Keratinocyte (primary cell): Measurements from ENCODE around the gene SPSB2. TPM values are rescaled to one million over a fixed set of nuclear protein-coding genes. Genes with fewer than 3 reads are reported as not detected.
A peak's percentile ranks its signal among the peaks of the same experiment; 100 is the strongest.

Source experiments
- DNase-seq: peaks from one replicate; pipeline ENCODE4 v3.0.0-alpha.2; 2011; ENCODE audit warnings: low read depth, missing footprints, low spot score
- FAIRE-seq: peaks from 2 replicates; lab custom pipeline; 2011; peaks lifted over from hg19 to GRCh38; lab: Jason Lieb, UNC
- H2AFZ ChIP-seq: 2 replicates; pipeline ENCODE4 v1.6.0; 2012; ENCODE audit warnings: low read length, control low read depth, inconsistent platforms; ENCODE audit not compliant: control insufficient read depth
- H3K27ac ChIP-seq: 2 replicates; pipeline ENCODE4 v1.5.1; 2011; ENCODE audit warnings: low read length; ENCODE audit not compliant: control insufficient read depth, insufficient read depth
- H3K27me3 ChIP-seq: 3 replicates; pipeline ENCODE4 v1.6.0; 2011; ENCODE audit warnings: low read length; ENCODE audit not compliant: control insufficient read depth, insufficient read depth; ENCODE audit errors: extremely low read depth
- H3K36me3 ChIP-seq, 2 experiments: 2 replicates in 1 of 2; 3 replicates in 1 of 2; pipeline ENCODE4 v1.5.1; 2011; ENCODE audit warnings: low read length in 2 of 2, mild to moderate bottlenecking in 1 of 2; ENCODE audit not compliant: control insufficient read depth in 2 of 2, insufficient read depth in 2 of 2; ENCODE audit errors: extremely low read depth in 1 of 2
- H3K4me1 ChIP-seq: 3 replicates; pipeline ENCODE4 v1.5.1; 2011; ENCODE audit warnings: low read length; ENCODE audit not compliant: control insufficient read depth, insufficient read depth; ENCODE audit errors: extremely low read depth
- H3K4me2 ChIP-seq: 3 replicates; pipeline ENCODE4 v1.6.0; 2011; ENCODE audit warnings: low read depth, low read length; ENCODE audit not compliant: control insufficient read depth, insufficient read depth; ENCODE audit errors: extremely low read depth
- H3K4me3 ChIP-seq, 3 experiments: fragments of 200-600 bp in 1 of 3; sonication (generic) in 1 of 3; 2 replicates in 2 of 3; 3 replicates in 1 of 3; pipeline ENCODE4 v1.5.1; 2011 to 2016; ENCODE audit warnings: low read length in 3 of 3, mild to moderate bottlenecking in 3 of 3, control low read depth in 2 of 3, inconsistent platforms in 1 of 3, low read depth in 1 of 3, mixed read lengths in 1 of 3, mixed run types in 1 of 3, moderate library complexity in 1 of 3; ENCODE audit not compliant: control insufficient read depth in 2 of 3, insufficient read depth in 2 of 3; ENCODE audit errors: extremely low read depth in 1 of 3
- H3K79me2 ChIP-seq: 2 replicates; pipeline ENCODE4 v1.6.0; 2012; ENCODE audit warnings: low read length; ENCODE audit not compliant: control insufficient read depth, insufficient read depth
- H3K9ac ChIP-seq: 3 replicates; pipeline ENCODE4 v1.6.0; 2011; ENCODE audit warnings: low read length; ENCODE audit not compliant: control insufficient read depth, insufficient read depth; ENCODE audit errors: extremely low read depth
- H3K9me1 ChIP-seq: 3 replicates; pipeline ENCODE4 v1.6.0; 2011; ENCODE audit warnings: low read length; ENCODE audit not compliant: control insufficient read depth, insufficient read depth; ENCODE audit errors: extremely low read depth
- H3K9me3 ChIP-seq: 2 replicates; pipeline ENCODE4 v1.5.1; 2012; ENCODE audit warnings: low read depth, low read length; ENCODE audit not compliant: control insufficient read depth
- H4K20me1 ChIP-seq: 3 replicates; pipeline ENCODE4 v1.6.0; 2011; ENCODE audit warnings: low read length; ENCODE audit not compliant: control insufficient read depth, insufficient read depth; ENCODE audit errors: extremely low read depth
- CTCF ChIP-seq, 3 experiments: IDR thresholded peaks in 1 of 3; conservative IDR thresholded peaks in 1 of 3; optimal IDR thresholded peaks in 1 of 3; 2 replicates in 2 of 3; 3 replicates in 1 of 3; pipeline versions ENCODE3 to v1.5.1; 2011; ENCODE audit warnings: low read length in 3 of 3, mild to moderate bottlenecking in 3 of 3, moderate library complexity in 2 of 3, control low read depth in 1 of 3, inconsistent platforms in 1 of 3; ENCODE audit not compliant: insufficient read depth in 2 of 3; ENCODE audit errors: extremely low read depth in 1 of 3
- EZH2 ChIP-seq: IDR thresholded peaks from one replicate; pipeline ENCODE4 v1.6.1; 2012; ENCODE audit warnings: inconsistent platforms, mild to moderate bottlenecking, low read length, moderate library complexity
- dilution Hi-C: fragments of 300-500 bp; cut with MboI; formaldehyde crosslinking; loops from one replicate; pipeline ENCODE4 v1.7.0; 2020; ENCODE audit warnings: low sequenced_read_pairs; ENCODE audit not compliant: extremely low pct_ligation_motif_present
- polyA minus RNA-seq, 3 experiments: library from RNA; depleted of rRNA, polyadenylated mRNA; stranded (reverse); fragments of >200 nt; gene quantifications; 1 replicate in 1 of 3; 2 replicates in 1 of 3; 3 replicates in 1 of 3; pipeline ENCODE4 v1.2.3, GENCODE V29; 2011
- polyA plus RNA-seq, 5 experiments: library from polyadenylated mRNA; depleted of rRNA in 3 of 5; stranded (reverse) in 3 of 5; stranded (forward) in 1 of 5; unstranded in 1 of 5; fragments of >200 nt; gene quantifications; 1 replicate in 1 of 5; 2 replicates in 3 of 5; 3 replicates in 1 of 5; pipeline versions ENCODE4 v1.2.1 to v1.2.3, GENCODE V29; 2011 to 2012; ENCODE audit warnings: missing spikeins in 2 of 5, low read depth in 1 of 5, low replicate concordance in 1 of 5

SPSB2 gene
- polyA plus RNA-seq, result 4.9 to 8.7 TPM (median 5.1 TPM) in 3 replicates
- 1.2 TPM for polyA plus RNA-seq (2011; ENCODE audit: low read depth)
- 3.8 and 7.7 TPM in 2 replicates for polyA plus RNA-seq (2011; cell fraction: cytosol; rRNA removed)
- polyA plus RNA-seq (2011; cell fraction: nucleus; rRNA removed), result 5.1 and 8.0 TPM in 2 replicates
- polyA plus RNA-seq (2012; ENCODE audit: low replicate concordance), result 5.4 and 7.8 TPM in 2 replicates
- 1.4 to 5.8 TPM (median 1.7 TPM) in 3 replicates for polyA minus RNA-seq
- 6.1 TPM for polyA minus RNA-seq (2011; cell fraction: cytosol; rRNA and poly(A)+ RNA removed)
- 1.5 and 1.8 TPM in 2 replicates for polyA minus RNA-seq (2011; cell fraction: nucleus; rRNA and poly(A)+ RNA removed)

GRCh38 chr12:6873094-6874014 lies at the start of gene SPSB2:
Gene SPSB2, minus strand, starts transcription at chr12:6873303. Its CDS starts 402 bp downstream, at chr12:6872901.
- FAIRE-seq, result peak; percentile 76
- Histone ChIP-seq H3K27ac (peak within 1 kb of the TSS; percentile 63), H3K4me3 (peak within 1 kb of the TSS; percentile 76 to 92 (median 80)), H3K4me2 (peak within 1 kb of the TSS; percentile 98), H3K9me3 (no peaks in the 10 kb centered on the region), H3K79me2 (peaks cover 33% of the 10 kb centered on the region), H3K9me1 (no peaks in the 10 kb centered on the region), H3K4me1 (peaks cover 35% of the 10 kb centered on the region), H4K20me1 (peaks cover 22% of the 10 kb centered on the region), H3K27me3 (no peaks in the 10 kb centered on the region), H3K9ac (peak within 1 kb of the TSS; percentile 90), H3K36me3 (peaks cover 14 to 20% of the 10 kb centered on the region in 2 experiments), H2AFZ (peak within 1 kb of the TSS; percentile 56)
- dilution Hi-C loops, result no loop called here
- DNase-seq, result no peak
- TF ChIP-seq CTCF (optimal IDR thresholded peaks at IDR 0.05 in 1 of 3, IDR thresholded peaks at IDR 0.05 in 1 of 3, conservative IDR thresholded peaks at IDR 0.05 in 1 of 3; ENCODE audit: extremely low read depth in 1 of 3, insufficient read depth in 2 of 3, low read length in 3 of 3) (no peak), EZH2 (no peak)

- FAIRE-seq, result no peak
- dilution Hi-C loops, result no loop called here
- Histone ChIP-seq H3K27ac (no peak overlapping the region), H3K27me3 (no peaks in the 10 kb centered on the region), H3K9ac (no peak overlapping the region), H2AFZ (no peak overlapping the region), H3K4me2 (no peak overlapping the region), H3K36me3 (no peaks in the 10 kb centered on the region), H3K79me2 (peaks cover 4% of the 10 kb centered on the region), H3K4me3 (no peak overlapping the region), H3K9me3 (no peaks in the 10 kb centered on the region), H3K4me1 (peaks cover 39% of the 10 kb centered on the region), H3K9me1 (peaks cover 2% of the 10 kb centered on the region), H4K20me1 (no peaks in the 10 kb centered on the region)
- no peak for TF ChIP-seq EZH2
- TF ChIP-seq CTCF (optimal IDR thresholded peaks at IDR 0.05 in 1 of 3, IDR thresholded peaks at IDR 0.05 in 1 of 3, conservative IDR thresholded peaks at IDR 0.05 in 1 of 3; ENCODE audit: extremely low read depth in 1 of 3, insufficient read depth in 2 of 3, low read length in 3 of 3), result peak in 1 of 3 experiments; percentile 11
- DNase-seq, result no peak
Observed at GRCh38 chr12:6921996-6922946, 49.2 kb upstream of the SPSB2 start.
